Measurements from ENCODE around the gene MSANTD2.

- TF ChIP-seq REST (IDR thresholded peaks at IDR 0.05; ENCODE audit: low read depth) (no peak), CEBPB (IDR thresholded peaks at IDR 0.05) (no peak), YY1 (IDR thresholded peaks at IDR 0.05; ENCODE audit: low read depth) (no peak), TEAD4 (IDR thresholded peaks at IDR 0.05) (no peak), TAF1 (IDR thresholded peaks at IDR 0.05; ENCODE audit: low read depth) (no peak)
Measured at GRCh38 chr11:124752471-124753102, 47.6 kb downstream of the MSANTD2 start.
